IMR-90 (cell line): ENCODE data around the gene PARD3. TPM values are rescaled to one million over a fixed set of nuclear protein-coding genes. Genes with fewer than 3 reads are reported as not detected.

Experiments
- ATAC-seq: fragments of 200-7000 bp; cut with Tn5 transposase; 2 replicates; pipeline ENCODE4 v1.9.1; 2020; ENCODE audit warnings: low read depth, mild to moderate bottlenecking, moderate library complexity
- BruUV-seq: library from RNA; stranded (reverse); fragments of 400-500 nt; replicated peaks from 2 replicates; lab custom pipeline; 2021; lab: Mats Ljungman, UMichigan
- CTCF ChIA-PET: fragments of 300-600 bp; formaldehyde crosslinking; extraction: SDS; loops from one replicate; lab custom pipeline; 2021; ENCODE audit warnings: antibody characterized with exemption; lab: Yijun Ruan, JAX
- POLR2A ChIA-PET: fragments of 300-600 bp; sonication (Branson Sonifier 250); formaldehyde crosslinking; loops from one replicate; lab custom pipeline; 2022; ENCODE audit warnings: antibody characterized with exemption; ENCODE audit not compliant: unreplicated experiment; lab: Charles Lee
- DNase-seq: peaks from one replicate; pipeline ENCODE4 v3.0.0; 2013
- H2AFZ ChIP-seq: replicated peaks from 2 replicates; pipeline ENCODE3; 2013; ENCODE audit warnings: low read length, mild to moderate bottlenecking; ENCODE audit not compliant: poor library complexity
- H2AK5ac ChIP-seq: 2 replicates; pipeline ENCODE4 v1.6.1; 2013; ENCODE audit warnings: low read depth, low read length, inconsistent platforms
- H2AK9ac ChIP-seq: replicated peaks from 2 replicates; pipeline ENCODE3; 2013; ENCODE audit warnings: mild to moderate bottlenecking, low read depth, low read length, moderate library complexity; ENCODE audit not compliant: poor library complexity
- H2BK120ac ChIP-seq: 2 replicates; pipeline ENCODE4 v1.6.1; 2013; ENCODE audit warnings: low read depth, low read length, inconsistent platforms
- H2BK15ac ChIP-seq: 3 replicates; pipeline ENCODE4 v1.6.1; 2013; ENCODE audit warnings: low read depth, low read length, inconsistent platforms
- H2BK20ac ChIP-seq: 2 replicates; pipeline ENCODE4 v1.6.1; 2013; ENCODE audit warnings: low read depth, mild to moderate bottlenecking, inconsistent platforms, low read length, moderate library complexity
- H2BK5ac ChIP-seq: 2 replicates; pipeline ENCODE4 v1.6.1; 2013; ENCODE audit warnings: mild to moderate bottlenecking, low read depth, low read length, inconsistent platforms; ENCODE audit not compliant: poor library complexity, severe bottlenecking
- H3K14ac ChIP-seq: replicated peaks from 2 replicates; pipeline ENCODE4 v1.6.1; 2013; ENCODE audit warnings: low read depth, low read length, inconsistent platforms
- H3K18ac ChIP-seq: 2 replicates; pipeline ENCODE4 v1.6.1; 2013; ENCODE audit warnings: low read depth, low read length, control low read depth
- H3K23ac ChIP-seq: 2 replicates; pipeline ENCODE4 v1.6.1; 2013; ENCODE audit warnings: low read depth, low read length, inconsistent platforms
- H3K27ac ChIP-seq: 2 replicates; pipeline ENCODE4 v1.5.1; 2013; ENCODE audit warnings: mild to moderate bottlenecking, control low read depth, low read length; ENCODE audit not compliant: insufficient read depth
- H3K27me3 ChIP-seq: 2 replicates; pipeline ENCODE4 v1.6.1; 2013; ENCODE audit warnings: low read length; ENCODE audit not compliant: control insufficient read depth, insufficient read depth
- H3K36me3 ChIP-seq: 2 replicates; pipeline ENCODE4 v1.6.1; 2013; ENCODE audit warnings: low read length, mixed read lengths; ENCODE audit not compliant: control insufficient read depth, insufficient read depth
- H3K4ac ChIP-seq: 2 replicates; pipeline ENCODE4 v1.6.1; 2013; ENCODE audit warnings: low read depth, low read length, inconsistent platforms
- H3K4me1 ChIP-seq: 2 replicates; pipeline ENCODE4 v1.6.1; 2013; ENCODE audit warnings: low read length, mixed read lengths; ENCODE audit not compliant: control insufficient read depth, insufficient read depth
- H3K4me2 ChIP-seq: 2 replicates; pipeline ENCODE4 v1.6.1; 2013; ENCODE audit warnings: low read depth, mild to moderate bottlenecking, control low read depth, low read length, moderate library complexity
- H3K4me3 ChIP-seq: 2 replicates; pipeline ENCODE4 v1.5.1; 2013; ENCODE audit warnings: low read depth, mild to moderate bottlenecking, control low read depth, low read length, moderate library complexity; ENCODE audit not compliant: insufficient read depth
- H3K56ac ChIP-seq: 2 replicates; pipeline ENCODE4 v1.6.1; 2013; ENCODE audit warnings: low read length, inconsistent platforms; ENCODE audit not compliant: insufficient read depth; ENCODE audit errors: extremely low read depth
- H3K79me1 ChIP-seq, 2 experiments: 2 replicates each; pipeline ENCODE4 v1.6.1; 2013; ENCODE audit warnings: low read length in 2 of 2, inconsistent platforms in 1 of 2, low read depth in 1 of 2
- H3K9ac ChIP-seq: 2 replicates; pipeline ENCODE4 v1.6.1; 2013; ENCODE audit warnings: low read depth, low read length, control low read depth
- H3K9me1 ChIP-seq: 2 replicates; pipeline ENCODE4 v1.6.1; 2013; ENCODE audit warnings: low read length, inconsistent platforms; ENCODE audit not compliant: insufficient read depth
- H3K9me3 ChIP-seq: 2 replicates; pipeline ENCODE4 v1.6.1; 2013; ENCODE audit warnings: low read length; ENCODE audit not compliant: control insufficient read depth, insufficient read depth
- H4K20me1 ChIP-seq: 2 replicates; pipeline ENCODE4 v1.6.1; 2013; ENCODE audit warnings: low read length, inconsistent platforms; ENCODE audit not compliant: insufficient read depth
- H4K5ac ChIP-seq: 2 replicates; pipeline ENCODE4 v1.6.1; 2013; ENCODE audit warnings: mild to moderate bottlenecking, low read depth, low read length, control low read depth
- H4K8ac ChIP-seq, 2 experiments: 2 replicates each; pipeline ENCODE4 v1.6.1; 2013; ENCODE audit warnings: low read depth in 2 of 2, low read length in 2 of 2, control low read depth in 1 of 2, inconsistent platforms in 1 of 2
- H4K91ac ChIP-seq: 2 replicates; pipeline ENCODE4 v1.6.1; 2013; ENCODE audit warnings: low read depth, low read length, inconsistent platforms; ENCODE audit not compliant: insufficient read depth
- BHLHE40 ChIP-seq: fragments of 150-350 bp; IDR thresholded peaks from 2 replicates; pipeline ENCODE4 v1.6.1; 2016; ENCODE audit warnings: mild to moderate bottlenecking, low read depth, low read length
- CHD1 ChIP-seq: IDR thresholded peaks from 2 replicates; pipeline ENCODE4 v1.6.1; 2012; ENCODE audit warnings: low read depth, low read length, improper control_type of control experiment
- MAFK ChIP-seq: IDR thresholded peaks from 2 replicates; pipeline ENCODE4 v1.6.1; 2012; ENCODE audit warnings: low read depth, low read length, improper control_type of control experiment
- MAZ ChIP-seq: IDR thresholded peaks from 2 replicates; pipeline ENCODE4 v1.6.1; 2012; ENCODE audit warnings: low read depth, mild to moderate bottlenecking, low read length, improper control_type of control experiment, moderate library complexity, borderline replicate concordance
- MXI1 ChIP-seq: IDR thresholded peaks from 2 replicates; pipeline ENCODE4 v1.6.1; 2012; ENCODE audit warnings: low read depth, mild to moderate bottlenecking, low read length, moderate library complexity, borderline replicate concordance
- NFE2L2 ChIP-seq: fragments of 150-350 bp; IDR thresholded peaks from 2 replicates; pipeline ENCODE4 v1.6.1; 2016; ENCODE audit warnings: low read depth, mild to moderate bottlenecking, low read length
- WGBS, 2 experiments: methylation state at CpG; one replicate each; pipeline versions ENCODE4 v1.1.5 to v1.1.7; 2013; ENCODE audit warnings: missing lambda C conversion rate in 2 of 2; ENCODE audit not compliant: insufficient read length in 1 of 2; ENCODE audit errors: extremely low coverage in 2 of 2; 5-methylcytosine and 5-hydroxymethylcytosine counted together
- dilution Hi-C: fragments of 300-500 bp; cut with HindIII; formaldehyde crosslinking; loops from one replicate; pipeline ENCODE4 v1.14.3; 2018; ENCODE audit warnings: low sequenced_read_pairs; ENCODE audit not compliant: unreplicated experiment
- in situ Hi-C: fragments of 300-500 bp; cut with MboI; formaldehyde crosslinking; loops from 3 replicates; pipeline ENCODE4 v1.14.3; 2019; ENCODE audit warnings: low sequenced_read_pairs, inconsistent platforms, mixed read lengths
- intact Hi-C: fragments of 100-400 bp; cut with micrococcal nuclease; formaldehyde crosslinking; loops from 2 replicates; pipeline ENCODE4 v1.10.0; 2022
- polyA plus RNA-seq, 3 experiments: library from polyadenylated mRNA; depleted of rRNA; stranded (reverse); fragments of >200 nt; gene quantifications; 2 replicates each; pipeline ENCODE4 v1.2.3, GENCODE V29; 2012; ENCODE audit warnings: low replicate concordance in 1 of 3
- total RNA-seq: library from RNA; depleted of rRNA; stranded (reverse); fragments of >200 nt; gene quantifications from 2 replicates; pipeline ENCODE4 v1.2.3, GENCODE V29; 2012
- TF ChIP-seq, protein P1 (sequence below): conservative IDR thresholded peaks from 2 replicates; pipeline ENCODE4 v1.5.1; 2012; ENCODE audit warnings: mild to moderate bottlenecking, low read depth, low read length, improper control_type of control experiment
- TF ChIP-seq, protein P2 (sequence below): fragments of 150-350 bp; IDR thresholded peaks from 2 replicates; pipeline ENCODE4 v1.6.1; 2016; ENCODE audit warnings: low read depth, mild to moderate bottlenecking, low read length, moderate library complexity, borderline replicate concordance

The PARD3 gene
- total and polyA plus RNA-seq, 2 of the 4 experiments (the other 2 are of a cell fraction): 14.6 to 37.5 TPM

DNA sequence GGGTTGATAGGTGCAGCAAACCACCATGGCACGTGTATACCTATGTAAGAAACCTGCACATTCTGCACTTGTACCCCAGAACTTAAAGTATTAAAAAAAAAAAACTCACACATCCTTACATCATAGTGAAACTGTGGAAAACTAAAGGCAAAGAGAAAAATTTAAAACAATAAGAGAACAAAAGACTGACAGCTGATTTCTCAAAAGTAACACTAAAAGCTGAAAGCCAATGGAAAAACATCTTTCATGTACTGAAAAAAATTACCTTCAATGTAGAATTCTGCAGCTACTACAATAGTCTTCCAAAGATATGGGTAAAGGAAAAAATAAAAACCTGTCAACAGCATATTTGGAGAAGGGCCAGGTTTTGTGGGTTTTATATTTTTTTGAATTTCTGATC is 751.5 kb downstream of the PARD3 start:
- no peak overlapping the region for H2AK5ac ChIP-seq
- H2BK15ac ChIP-seq: no peak overlapping the region
- H3K36me3 ChIP-seq: no peaks in the 10 kb centered on the region
- no peaks in the 10 kb centered on the region for H3K27me3 ChIP-seq
- H3K9me3 ChIP-seq: peaks cover 6% of the 10 kb centered on the region
- dilution Hi-C loops (no loop called here), intact Hi-C loops (no loop called here), in situ Hi-C loops (no loop called here)
- no peaks in the 10 kb centered on the region for H4K20me1 ChIP-seq
- no peak overlapping the region for H3K23ac ChIP-seq
- ATAC-seq (no peak), DNase-seq (no peak)
- no peak overlapping the region for H3K4me2 ChIP-seq
- H3K56ac ChIP-seq: no peak overlapping the region
- ChIA-PET POLR2A (no interaction called here), CTCF (no interaction called here)
- no peaks in the 10 kb centered on the region for H3K79me1 ChIP-seq
- no peak overlapping the region for H3K4ac ChIP-seq
- no peak overlapping the region for H2AK9ac ChIP-seq
- no peak overlapping the region for H3K14ac ChIP-seq
- TF ChIP-seq CHD1 (no peak), MXI1 (no peak), MAFK (no peak), BHLHE40 (no peak), NFE2L2 (no peak), MAZ (no peak)
- TF ChIP-seq, protein P1, sequence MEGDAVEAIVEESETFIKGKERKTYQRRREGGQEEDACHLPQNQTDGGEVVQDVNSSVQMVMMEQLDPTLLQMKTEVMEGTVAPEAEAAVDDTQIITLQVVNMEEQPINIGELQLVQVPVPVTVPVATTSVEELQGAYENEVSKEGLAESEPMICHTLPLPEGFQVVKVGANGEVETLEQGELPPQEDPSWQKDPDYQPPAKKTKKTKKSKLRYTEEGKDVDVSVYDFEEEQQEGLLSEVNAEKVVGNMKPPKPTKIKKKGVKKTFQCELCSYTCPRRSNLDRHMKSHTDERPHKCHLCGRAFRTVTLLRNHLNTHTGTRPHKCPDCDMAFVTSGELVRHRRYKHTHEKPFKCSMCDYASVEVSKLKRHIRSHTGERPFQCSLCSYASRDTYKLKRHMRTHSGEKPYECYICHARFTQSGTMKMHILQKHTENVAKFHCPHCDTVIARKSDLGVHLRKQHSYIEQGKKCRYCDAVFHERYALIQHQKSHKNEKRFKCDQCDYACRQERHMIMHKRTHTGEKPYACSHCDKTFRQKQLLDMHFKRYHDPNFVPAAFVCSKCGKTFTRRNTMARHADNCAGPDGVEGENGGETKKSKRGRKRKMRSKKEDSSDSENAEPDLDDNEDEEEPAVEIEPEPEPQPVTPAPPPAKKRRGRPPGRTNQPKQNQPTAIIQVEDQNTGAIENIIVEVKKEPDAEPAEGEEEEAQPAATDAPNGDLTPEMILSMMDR: no peak
- TF ChIP-seq, protein P2, sequence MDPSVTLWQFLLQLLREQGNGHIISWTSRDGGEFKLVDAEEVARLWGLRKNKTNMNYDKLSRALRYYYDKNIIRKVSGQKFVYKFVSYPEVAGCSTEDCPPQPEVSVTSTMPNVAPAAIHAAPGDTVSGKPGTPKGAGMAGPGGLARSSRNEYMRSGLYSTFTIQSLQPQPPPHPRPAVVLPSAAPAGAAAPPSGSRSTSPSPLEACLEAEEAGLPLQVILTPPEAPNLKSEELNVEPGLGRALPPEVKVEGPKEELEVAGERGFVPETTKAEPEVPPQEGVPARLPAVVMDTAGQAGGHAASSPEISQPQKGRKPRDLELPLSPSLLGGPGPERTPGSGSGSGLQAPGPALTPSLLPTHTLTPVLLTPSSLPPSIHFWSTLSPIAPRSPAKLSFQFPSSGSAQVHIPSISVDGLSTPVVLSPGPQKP: no peak
- H3K18ac ChIP-seq: no peak overlapping the region
- no peaks in the 10 kb centered on the region for H3K9me1 ChIP-seq
- no CpG with 5 or more reads among the region's 1 CpG for WGBS, 2 experiments
- no peak overlapping the region for H4K8ac ChIP-seq
- no peak overlapping the region for H2BK5ac ChIP-seq
- H2BK120ac ChIP-seq: no peak overlapping the region
- H3K4me1 ChIP-seq: no peaks in the 10 kb centered on the region
- H4K91ac ChIP-seq: no peak overlapping the region
- H2BK20ac ChIP-seq: no peak overlapping the region
- no peak overlapping the region for H3K27ac ChIP-seq
- no peak overlapping the region for H2AFZ ChIP-seq
- no peak overlapping the region for H3K9ac ChIP-seq
- no peak overlapping the region for H4K5ac ChIP-seq
- BruUV-seq: no TSS peak
- no peak overlapping the region for H3K4me3 ChIP-seq
